ENCODE data around the gene ZMYND19.
"Not testable (repeated sequence)": the region's sequence is repeated elsewhere in the genome, so short reads cannot be mapped to it uniquely, and the experiment has no call there.

The ZMYND19 gene

DNA sequence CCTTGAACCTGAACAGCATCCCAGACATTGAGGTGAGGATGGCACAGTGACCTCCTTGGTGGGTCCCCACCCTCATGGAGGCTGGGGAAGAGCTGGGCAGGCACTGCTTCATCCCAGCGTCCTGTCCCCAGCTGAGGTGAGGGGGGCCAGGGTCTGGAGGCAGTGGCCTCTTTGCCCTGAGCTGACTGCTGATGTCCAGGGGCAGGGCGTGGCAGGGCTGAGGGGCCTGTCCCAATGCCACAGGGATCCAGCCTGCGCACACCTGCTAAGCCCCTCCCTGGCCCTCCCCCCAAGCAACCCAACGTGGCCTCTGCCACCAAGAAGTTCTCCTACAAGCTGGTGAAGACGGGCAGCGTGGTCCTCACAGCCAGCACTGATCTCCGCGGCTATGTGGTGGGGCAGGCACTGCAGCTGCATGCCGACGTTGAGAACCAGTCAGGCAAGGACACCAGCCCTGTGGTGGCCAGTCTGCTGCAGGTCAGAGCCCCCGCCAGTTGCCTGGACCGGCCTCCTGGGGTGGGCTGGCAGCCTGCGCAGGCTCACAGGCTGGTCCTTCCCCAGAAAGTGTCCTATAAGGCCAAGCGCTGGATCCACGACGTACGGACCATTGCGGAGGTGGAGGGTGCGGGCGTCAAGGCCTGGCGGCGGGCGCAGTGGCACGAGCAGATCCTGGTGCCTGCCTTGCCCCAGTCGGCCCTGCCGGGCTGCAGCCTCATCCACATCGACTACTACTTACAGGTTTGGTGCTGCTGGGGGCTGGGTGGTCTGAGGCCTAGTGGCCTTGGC lies 23.6 kb upstream of the ZMYND19 start:
- DNase-seq = no peak

DNA sequence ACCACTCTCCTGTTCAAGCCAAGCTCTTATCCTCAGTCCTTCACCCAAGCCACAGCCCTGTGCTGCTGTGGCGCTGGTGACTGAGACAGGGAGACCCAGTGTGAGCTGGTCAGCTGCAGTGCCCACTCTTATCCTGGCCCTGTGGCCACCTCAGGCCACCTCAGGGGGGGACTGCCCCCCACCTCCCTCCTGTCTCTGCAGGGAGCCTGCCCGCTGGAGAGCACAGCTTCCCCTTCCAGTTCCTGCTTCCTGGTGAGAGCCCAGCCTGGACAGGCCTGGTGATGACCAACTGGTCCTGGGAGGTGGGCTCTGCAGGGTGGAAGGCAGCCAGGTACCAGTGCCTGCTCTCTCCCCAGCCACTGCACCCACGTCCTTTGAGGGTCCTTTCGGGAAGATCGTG lies 22.9 kb upstream of the ZMYND19 start:
- no peak for DNase-seq

DNA sequence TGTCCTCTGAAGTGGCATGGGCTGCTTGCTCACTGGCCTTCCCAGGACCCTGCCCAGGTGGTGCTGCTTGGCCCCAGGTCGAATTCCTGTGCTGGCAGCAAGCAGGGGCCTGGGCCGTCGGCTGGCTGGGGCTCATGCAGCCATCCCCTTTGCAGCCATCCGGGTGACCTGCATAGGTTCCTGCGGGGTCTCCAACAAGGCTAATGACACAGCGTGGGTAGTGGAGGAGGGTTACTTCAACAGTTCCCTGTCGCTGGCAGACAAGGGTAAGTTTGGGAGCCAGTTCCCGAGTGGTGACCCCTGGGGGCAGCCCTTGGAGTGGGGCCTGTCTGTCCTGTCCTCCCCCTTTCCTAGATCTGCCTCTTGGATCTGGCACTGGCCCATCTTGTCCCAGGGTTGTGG lies 22.4 kb upstream of the ZMYND19 start:
- no peak for DNase-seq

DNA sequence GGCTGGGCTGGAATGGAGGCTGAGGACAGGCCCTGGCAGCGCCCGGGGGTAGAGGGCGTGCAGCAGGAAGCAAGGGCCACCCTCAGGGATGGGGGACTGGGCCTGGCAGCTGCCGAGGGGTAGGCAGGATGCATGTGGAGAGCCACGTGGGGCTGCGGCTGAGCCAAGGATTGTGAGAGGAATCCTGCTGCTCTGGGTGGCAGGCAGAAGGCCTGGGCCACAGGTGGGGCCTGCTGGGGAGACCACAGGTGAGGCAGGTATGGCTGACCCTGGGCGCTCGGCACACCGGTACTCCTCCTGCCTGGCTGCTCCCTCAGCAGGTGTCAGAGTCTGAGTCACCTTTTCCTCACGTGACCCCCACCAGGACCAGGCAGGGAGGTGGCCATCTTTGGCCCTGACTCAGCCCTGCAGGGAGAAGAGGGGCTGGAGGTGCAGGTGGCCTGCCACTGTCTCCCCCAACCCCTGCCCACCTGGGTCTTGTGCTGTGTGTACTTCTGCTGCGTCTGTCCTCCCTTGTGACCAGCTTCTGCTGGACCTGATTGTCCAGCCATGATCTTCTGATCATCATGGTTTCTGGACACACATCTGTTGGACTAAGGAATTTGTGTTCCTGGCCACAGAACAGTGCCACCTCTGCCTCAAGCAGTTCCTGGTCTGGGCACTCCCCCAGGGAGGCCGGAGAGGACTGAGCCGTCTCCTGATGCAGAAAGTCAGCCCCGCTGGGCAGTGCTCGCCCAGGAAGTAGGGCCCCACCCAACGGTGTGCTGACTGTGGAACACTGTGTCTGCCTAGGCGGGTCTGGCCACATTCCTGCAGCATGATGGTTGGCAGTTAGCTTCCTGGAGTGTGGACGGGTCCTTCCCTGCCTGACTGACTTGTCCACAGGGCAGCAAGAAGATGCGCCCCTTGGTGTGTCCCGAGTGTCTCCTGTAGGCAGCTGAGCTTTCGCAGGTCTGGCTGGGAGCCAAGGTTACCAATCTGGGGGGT lies 21.6 kb upstream of the ZMYND19 start:
- no peak for DNase-seq

DNA sequence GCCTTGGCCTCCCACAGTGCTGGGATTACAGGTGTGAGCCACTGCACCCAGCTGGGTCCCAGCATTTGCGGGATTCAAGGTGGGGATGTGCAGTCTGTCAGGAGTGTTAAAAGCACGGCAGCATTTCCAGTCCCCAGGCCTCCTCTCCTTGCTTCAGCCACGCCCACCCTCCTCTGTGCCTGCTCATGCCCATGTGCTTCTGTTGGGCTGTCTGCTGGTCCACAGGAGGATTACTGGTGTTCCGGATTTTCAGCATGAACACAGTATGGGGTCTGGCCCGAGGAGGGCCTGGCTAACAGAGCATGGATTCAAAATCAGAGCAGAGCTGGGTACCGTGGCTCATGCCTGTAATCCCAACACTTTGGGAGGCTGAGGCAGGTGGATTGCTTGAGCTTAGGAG lies 20.6 kb upstream of the ZMYND19 start:
- DNase-seq = no peak

DNA sequence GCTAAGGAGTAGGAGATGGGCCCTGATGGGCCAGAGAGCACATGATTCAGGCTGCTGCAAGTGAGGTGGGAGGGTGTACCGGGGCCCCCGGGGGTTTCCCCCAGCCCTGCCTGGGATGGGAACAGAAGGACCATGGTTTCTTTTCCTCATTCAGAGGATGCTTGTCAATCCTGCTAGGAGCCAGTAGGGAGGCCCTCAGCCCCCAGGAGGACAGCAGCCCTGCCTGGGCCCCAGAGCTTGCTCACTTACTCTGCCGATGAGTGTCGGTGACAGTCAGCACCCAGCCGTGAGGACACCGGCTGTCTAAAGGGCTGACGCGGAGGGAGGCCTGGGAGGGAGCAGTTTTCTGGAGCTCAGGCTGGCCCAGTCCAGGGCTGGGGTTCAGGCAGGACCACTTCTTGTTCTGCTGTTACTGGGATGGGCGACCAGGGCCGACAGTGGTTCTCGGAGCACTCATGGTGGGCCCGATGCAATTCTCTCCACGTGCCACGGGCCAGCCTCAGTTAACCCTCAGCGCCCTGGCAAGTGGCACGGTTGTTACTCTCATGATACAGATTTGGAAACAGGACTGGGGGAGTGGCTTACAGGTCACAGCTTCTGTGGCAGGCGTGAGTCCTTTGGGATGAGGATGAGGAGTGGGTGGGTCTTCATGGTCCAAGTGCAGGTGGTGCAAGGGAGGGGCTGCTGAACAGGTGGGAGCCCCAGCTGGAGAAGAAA lies 17.0 kb upstream of the ZMYND19 start:
- no peak for DNase-seq

DNA sequence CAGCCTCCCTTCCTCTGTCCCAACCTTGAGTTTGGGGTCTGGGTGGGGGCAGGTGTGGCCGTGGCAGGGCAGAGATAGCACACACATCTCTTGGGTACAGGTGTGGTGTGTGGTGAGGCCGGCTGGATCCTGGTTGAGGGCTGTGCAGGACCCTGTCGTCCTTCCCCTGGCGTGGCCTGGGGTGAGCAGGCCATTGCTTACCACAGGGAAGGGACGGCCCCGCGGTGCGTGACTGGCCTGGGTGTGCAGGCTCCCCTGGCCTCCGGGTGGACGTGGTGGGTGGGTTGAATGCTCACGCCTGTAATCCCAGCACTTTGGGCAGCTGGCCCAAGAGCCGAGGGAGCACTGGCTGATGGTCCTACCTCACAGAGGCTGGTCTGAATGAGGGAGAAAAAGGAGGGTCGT lies 16.4 kb upstream of the ZMYND19 start:
- DNase-seq = no peak

DNA sequence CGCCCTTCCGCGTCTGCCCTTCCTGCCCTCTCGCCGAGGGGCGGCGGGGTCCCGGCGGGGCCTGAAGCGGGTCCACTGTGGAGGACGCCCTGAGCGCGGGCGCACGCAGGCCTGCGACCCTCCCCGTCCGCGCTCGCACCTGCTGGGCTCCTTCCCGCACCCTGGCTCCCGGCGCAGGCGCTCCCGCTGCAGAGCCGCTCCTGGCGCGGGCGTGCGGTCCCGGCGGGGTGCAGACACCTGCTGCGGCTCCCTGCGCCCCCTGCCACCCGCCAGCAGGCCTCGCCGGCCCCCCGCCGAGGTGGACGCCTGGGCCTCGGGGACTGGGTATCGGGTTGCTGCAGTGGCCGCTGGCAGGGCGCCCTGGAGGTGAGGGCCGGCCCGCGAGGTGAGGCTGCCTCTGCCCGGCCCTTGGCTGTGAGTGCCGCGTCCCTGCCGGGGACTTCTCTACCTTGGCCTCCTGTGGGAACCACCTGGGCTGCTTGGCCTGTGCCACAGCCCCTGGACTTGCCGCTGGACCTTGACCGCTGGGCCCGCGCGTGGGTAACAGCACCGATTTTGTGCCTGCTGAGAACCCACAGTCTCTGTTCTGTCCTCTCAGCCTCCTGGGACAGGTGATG lies 15.8 kb upstream of the ZMYND19 start:
- DNase-seq = peak in 1 of 2 experiments; percentile 46

DNA sequence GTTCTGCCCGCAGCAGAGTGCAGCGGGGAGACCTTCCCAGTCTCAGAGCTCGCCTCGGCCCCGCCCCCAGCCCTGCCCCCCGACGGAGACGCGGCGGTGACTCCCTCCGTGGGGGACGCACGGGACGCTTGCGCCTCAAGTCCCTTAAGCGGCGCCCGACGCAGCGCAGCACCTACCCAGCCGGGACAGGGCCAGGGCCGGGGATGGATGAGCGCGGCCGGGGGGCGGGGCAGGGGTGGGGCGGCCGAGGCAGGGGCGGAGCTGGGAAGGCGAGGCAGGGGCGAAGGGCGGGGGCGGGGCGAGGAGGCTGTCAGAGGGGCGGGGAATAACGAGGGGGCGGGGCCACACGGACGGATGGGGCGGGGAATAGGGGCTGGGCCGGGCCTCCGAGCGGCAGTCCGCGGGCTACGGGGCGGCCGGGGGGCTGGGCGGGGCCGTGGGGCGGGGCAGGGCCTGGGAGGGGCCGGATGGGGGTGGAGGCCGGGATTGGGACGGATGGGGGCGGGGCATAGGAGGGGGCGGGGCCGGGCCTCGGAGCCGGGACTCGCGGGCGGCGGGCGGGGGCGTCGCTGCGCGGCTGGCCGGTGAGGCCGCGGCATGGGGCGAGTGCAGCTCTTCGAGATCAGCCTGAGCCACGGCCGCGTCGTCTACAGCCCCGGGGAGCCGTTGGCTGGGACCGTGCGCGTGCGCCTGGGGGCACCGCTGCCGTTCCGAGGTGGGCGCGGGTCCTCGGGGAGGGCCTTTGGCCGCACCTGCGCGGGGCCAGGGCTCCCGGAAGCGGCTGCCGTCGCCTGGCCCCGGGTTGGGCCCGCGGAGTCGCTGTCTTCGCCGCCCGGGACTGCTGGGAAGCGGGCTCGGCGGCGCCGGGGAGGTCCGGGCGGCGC lies 15.1 kb upstream of the ZMYND19 start, which contains the start of gene ARRDC1:
Gene ARRDC1 (plus strand): TSS at position 566 of the 884 bp plus-strand sequence. CDS start 32 bp downstream, at position 598.
- DNase-seq = peak; percentile 83 to 89

DNA sequence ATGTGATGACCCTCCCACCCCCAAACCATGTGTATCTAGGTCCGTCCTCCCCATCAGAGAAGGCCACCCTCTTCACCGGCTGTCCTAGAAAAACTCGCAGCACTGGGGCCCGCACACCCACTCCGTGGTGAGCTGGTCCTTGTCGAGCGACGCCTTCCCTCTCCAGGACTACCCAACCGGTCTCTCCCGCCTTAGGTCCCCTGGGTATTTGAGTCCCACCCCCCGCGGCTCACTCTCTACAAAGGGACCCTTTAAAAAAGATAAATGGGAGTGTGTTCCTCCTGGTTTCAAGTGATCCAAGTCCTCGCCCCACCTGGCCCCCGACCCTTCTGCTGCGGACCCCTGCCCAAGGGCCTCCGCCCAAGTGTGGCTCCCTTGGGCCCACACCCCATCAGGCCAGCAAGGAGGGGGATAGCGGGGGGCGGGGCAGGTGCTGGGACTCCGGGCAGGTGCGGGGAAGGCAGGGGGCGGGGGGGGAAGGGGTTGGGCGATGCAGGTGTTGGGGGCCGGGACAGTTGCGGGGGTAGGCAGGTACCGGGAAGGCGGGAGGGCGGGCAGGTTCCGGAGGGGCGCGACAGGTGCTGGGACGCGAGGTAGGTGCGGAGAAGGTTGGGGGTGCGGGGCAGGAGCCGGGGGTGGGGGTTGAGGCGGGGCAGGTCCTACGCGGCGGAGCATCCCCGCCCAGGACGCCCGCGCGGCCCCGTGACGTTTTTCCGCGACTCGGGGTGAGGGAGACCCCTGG lies 14.2 kb upstream of the ZMYND19 start:
- no peak for DNase-seq

DNA sequence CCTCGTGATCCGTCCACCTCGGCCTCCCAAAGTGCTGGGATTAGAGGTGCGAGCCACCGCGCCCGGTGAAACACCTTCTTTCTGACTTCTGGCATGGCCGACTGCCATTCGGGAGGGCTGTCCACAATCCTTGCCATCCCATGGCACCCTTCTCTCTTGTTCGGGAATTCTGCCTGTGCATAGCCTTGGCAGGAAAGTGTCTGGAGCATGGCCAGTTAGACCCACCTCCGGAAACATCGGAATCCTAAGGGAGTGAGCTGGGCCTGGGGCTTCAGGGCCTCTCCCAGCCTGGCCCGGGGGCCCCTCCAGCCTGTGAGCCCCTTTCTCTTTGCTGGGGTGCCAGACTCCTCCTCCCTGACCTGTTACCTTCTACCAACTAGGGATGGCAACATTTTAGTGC lies 13.6 kb upstream of the ZMYND19 start:
- DNase-seq = no peak

DNA sequence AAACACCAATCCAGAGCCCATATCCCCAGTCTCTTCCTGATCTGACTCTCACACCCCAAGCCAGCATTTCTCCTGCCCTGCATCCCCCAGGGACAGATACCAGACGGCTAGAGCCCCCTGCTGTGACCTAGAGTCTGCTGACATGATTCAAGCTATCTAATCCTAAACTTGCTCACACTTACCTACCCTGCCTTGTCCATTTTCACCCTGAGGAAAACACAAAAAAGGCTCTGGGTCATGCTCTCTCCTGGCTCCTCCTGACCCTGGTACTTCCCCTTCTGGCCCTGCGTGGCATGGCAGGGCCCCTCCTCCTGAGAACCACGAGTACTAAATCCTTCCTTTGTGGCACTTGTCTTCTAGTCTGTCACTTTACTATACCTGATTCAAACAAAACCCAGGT lies 12.3 kb upstream of the ZMYND19 start:
- peak; percentile 61 to 72 for DNase-seq

DNA sequence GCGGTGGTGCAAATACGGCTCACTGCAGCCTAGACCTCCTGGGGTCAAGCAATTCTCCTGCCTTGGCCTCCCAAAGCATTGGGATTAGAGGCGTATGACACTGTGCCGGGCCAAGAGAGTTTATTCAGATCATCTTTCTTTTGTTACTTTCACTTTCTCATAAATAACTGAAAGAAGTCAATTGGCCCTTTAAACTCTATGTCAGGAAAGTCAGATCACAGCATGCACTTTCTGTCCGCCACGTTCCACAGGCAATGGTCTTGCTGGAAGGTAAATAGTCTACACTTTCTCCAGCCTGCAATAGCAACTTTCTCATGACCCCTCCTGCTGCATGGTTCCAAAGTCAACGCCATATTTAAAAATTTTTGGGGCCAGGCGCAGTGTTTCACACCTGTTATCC lies 8.6 kb upstream of the ZMYND19 start:
- DNase-seq = no peak

DNA sequence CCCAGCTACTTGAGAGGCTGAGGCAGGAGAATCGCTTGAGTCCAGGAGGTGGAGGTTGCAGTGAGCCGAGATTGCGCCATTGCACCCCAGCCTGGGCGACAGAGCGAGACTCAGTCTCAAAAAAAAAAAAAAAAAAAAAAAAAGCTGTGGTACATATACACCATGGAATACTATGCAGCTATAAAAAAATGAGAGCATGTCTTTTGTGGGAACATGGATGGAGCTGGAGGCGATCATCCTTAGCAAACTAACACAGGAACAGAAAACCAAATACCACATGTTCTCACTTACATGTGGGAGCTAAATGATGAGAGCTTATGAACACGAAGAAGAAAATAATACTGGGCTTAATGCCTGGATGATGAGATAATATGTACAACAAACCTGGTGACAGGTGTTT lies 6.3 kb upstream of the ZMYND19 start:
- not testable (repeated sequence) for DNase-seq

DNA sequence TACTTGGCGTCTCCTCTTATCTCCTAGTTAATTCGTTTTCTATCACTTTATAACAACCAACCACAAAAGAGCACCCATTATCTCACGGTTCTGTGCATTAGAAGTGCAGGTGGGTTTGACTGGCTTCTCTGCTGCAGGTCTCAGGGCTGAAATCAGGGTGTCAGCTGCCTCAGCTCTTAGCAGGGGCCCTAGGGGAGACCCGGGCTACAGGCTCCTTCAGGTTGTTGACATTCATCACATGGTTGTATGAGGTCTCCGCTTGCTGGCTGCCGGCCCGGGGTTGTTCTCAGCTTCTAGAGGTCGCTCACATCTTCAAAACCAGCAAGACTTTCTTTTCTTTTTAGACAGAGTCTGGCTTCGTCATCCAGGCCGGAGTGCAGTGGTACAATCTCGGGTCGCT lies 2.9 kb upstream of the ZMYND19 start:
- DNase-seq = no peak

DNA sequence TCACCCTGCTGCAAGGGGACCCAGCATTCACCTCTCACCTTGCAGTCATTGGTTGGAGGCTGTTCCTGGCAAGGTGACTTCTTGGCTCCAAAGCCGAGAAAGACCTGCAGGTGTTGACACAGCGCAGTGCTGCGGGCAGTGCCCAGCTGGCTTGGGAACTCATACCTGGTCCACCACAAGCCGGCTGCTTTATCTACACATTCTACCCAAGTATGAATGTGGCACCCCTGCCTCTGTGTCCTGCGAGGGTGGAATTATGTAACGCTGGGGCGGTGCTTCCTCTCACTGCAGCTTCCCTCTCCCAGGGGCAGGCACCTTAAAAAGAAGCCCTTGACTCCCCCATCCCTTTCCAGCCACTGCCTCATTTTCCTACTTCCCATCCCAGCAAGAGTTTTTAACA lies 2.5 kb upstream of the ZMYND19 start:
- DNase-seq = no peak

DNA sequence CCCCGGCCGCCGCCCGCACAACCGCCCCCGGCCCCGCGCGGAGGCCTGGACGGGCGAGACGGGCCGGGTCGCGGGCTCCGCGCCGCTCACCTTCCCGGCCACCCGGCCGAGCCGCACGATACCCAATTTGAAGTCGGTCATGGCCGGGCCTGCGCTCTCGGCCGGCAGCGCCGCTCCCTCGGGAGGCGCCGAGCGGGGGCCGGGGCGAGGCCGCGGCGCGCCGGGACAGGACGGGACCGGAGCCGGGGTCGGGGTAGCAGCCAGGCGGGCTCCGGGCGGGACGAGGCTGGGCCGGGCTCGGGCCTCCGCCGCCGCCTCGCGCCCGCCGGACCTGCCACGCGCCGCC lies 216 bp downstream of the ZMYND19 start:
- DNase-seq = no peak

DNA sequence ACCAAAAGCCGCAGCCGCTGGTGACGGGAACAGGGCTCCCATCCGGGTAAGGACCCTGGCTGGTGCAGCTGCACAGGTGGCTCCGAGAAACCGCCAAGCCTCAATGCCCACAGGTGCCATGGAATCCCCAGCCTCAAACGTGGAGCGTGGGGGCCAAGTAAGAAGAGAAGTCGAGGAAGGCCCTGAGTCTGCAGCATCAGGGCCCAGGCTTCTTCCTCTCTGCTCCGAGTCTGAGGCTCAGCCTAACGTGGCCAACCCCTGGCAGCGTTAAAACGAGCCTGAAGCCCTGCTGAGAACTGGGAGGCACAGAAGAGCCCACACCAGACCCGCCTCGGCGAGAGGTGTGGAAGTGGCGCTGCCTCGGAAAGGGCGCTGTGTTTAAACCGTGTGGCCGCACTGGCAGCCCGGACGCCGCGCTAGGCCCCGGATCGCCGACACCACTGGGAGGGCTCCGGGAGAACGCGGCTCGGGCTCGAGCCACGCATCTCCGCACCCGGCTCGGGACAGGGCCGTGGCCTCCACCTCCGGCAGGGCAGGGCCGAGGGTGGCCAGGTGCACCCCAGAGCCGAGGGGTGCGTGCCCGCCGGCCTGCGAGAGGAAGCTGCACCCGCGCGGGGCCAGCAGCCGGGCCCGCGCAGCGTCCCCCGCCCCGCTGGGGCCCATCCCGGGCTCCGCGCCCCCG lies 730 bp downstream of the ZMYND19 start:
- no peak for DNase-seq

DNA sequence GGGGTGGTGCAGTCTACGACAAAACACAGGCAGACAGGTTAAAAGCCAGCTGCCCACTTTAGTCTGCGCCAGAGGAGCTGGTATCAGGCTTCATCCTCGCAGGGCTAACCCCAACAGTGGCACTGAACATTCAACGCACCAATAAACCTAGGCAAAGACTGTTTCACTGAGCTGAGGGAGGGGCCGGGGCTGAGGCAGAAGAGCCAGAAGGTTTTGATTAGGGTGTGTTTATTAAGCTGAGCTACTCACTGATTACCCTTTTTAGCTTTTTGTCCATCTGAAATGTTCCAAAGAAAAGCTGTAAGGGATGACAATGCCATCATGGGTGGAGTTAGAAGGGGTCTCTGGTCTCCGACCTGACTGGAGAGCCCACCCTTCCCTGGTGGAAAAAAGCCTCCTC lies 1.4 kb downstream of the ZMYND19 start:
- no peak for DNase-seq

DNA sequence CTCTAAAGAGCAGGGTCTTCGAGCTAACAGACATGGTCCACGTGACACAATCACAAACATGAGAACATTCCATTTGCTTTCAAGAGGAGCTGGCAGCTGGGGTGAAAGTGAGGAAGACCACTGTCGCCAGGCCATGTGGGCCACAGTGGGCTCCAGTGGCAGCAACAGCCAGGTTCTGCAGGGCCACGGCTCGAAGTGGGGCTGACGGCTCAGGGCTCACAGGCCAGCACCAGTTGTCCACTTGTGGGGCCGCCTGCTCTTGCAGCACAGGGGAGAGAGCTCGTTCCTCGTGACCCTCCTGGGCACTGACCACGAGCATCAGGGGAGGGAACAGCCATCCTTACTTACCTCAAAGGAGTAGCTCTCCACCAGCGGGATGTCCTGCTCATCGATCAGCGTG lies 2.0 kb downstream of the ZMYND19 start:
- DNase-seq = no peak

Measured in NCI-H524 (cell line).